ENCODE measurements around the gene MRPL20.

Gene MRPL20

GRCh38 chr1:1424707-1425106 is 17.6 kb upstream of the MRPL20 start:
- no peaks in the 10 kb centered on the region for H3K36me3 ChIP-seq (ENCODE audit: control insufficient read depth, insufficient read depth, low read length)
- H3K4me1 ChIP-seq, result no peaks in the 10 kb centered on the region
- no peaks in the 10 kb centered on the region for H3K79me2 ChIP-seq
- no peak overlapping the region for H2AFZ ChIP-seq
- no peak for TF ChIP-seq CTCF (IDR thresholded peaks at IDR 0.05)
- H3K27ac ChIP-seq, result no peak overlapping the region
- no peak overlapping the region for H3K9ac ChIP-seq
- H3K4me3 ChIP-seq (ENCODE audit: low read depth, low read length), result no peak overlapping the region
- no peaks in the 10 kb centered on the region for H3K9me3 ChIP-seq (ENCODE audit: control insufficient read depth, low read length)
- no peaks in the 10 kb centered on the region for H3K27me3 ChIP-seq (ENCODE audit: control insufficient read depth, insufficient read depth, low read length)
- no peak overlapping the region for H3K4me2 ChIP-seq (ENCODE audit: low read length)

GRCh38 chr1:1423245-1423597 is 16.1 kb upstream of the MRPL20 start:
- no peak overlapping the region for H3K4me3 ChIP-seq (ENCODE audit: low read depth, low read length)
- no peaks in the 10 kb centered on the region for H3K4me1 ChIP-seq
- no peaks in the 10 kb centered on the region for H3K36me3 ChIP-seq (ENCODE audit: control insufficient read depth, insufficient read depth, low read length)
- H2AFZ ChIP-seq, result no peak overlapping the region
- H3K27ac ChIP-seq, result no peak overlapping the region
- H3K27me3 ChIP-seq (ENCODE audit: control insufficient read depth, insufficient read depth, low read length), result no peaks in the 10 kb centered on the region
- no peaks in the 10 kb centered on the region for H3K79me2 ChIP-seq
- TF ChIP-seq CTCF (IDR thresholded peaks at IDR 0.05), result no peak
- no peaks in the 10 kb centered on the region for H3K9me3 ChIP-seq (ENCODE audit: control insufficient read depth, low read length)
- no peak overlapping the region for H3K9ac ChIP-seq
- no peak overlapping the region for H3K4me2 ChIP-seq (ENCODE audit: low read length)

- no peaks in the 10 kb centered on the region for H3K79me2 ChIP-seq
- H3K4me3 ChIP-seq (ENCODE audit: low read depth, low read length), result no peak overlapping the region
- H3K4me2 ChIP-seq (ENCODE audit: low read length), result no peak overlapping the region
- no peak overlapping the region for H2AFZ ChIP-seq
- no peak overlapping the region for H3K9ac ChIP-seq
- no peak for TF ChIP-seq CTCF (IDR thresholded peaks at IDR 0.05)
- no peaks in the 10 kb centered on the region for H3K4me1 ChIP-seq
- H3K9me3 ChIP-seq (ENCODE audit: control insufficient read depth, low read length), result no peaks in the 10 kb centered on the region
- H3K27me3 ChIP-seq (ENCODE audit: control insufficient read depth, insufficient read depth, low read length), result no peaks in the 10 kb centered on the region
- no peak overlapping the region for H3K27ac ChIP-seq
- H3K36me3 ChIP-seq (ENCODE audit: control insufficient read depth, insufficient read depth, low read length), result no peaks in the 10 kb centered on the region
Observed at GRCh38 chr1:1422465-1423244, 15.6 kb upstream of the MRPL20 start.

GRCh38 chr1:1421907-1422464 is 14.9 kb upstream of the MRPL20 start:
- no peak for TF ChIP-seq CTCF (IDR thresholded peaks at IDR 0.05)
- H3K4me2 ChIP-seq (ENCODE audit: low read length), result no peak overlapping the region
- H3K27me3 ChIP-seq (ENCODE audit: control insufficient read depth, insufficient read depth, low read length), result no peaks in the 10 kb centered on the region
- no peak overlapping the region for H3K4me3 ChIP-seq (ENCODE audit: low read depth, low read length)
- H3K27ac ChIP-seq, result no peak overlapping the region
- H2AFZ ChIP-seq, result no peak overlapping the region
- no peaks in the 10 kb centered on the region for H3K79me2 ChIP-seq
- no peaks in the 10 kb centered on the region for H3K4me1 ChIP-seq
- no peak overlapping the region for H3K9ac ChIP-seq
- no peaks in the 10 kb centered on the region for H3K9me3 ChIP-seq (ENCODE audit: control insufficient read depth, low read length)
- H3K36me3 ChIP-seq (ENCODE audit: control insufficient read depth, insufficient read depth, low read length), result no peaks in the 10 kb centered on the region
